GM12875 (cell line): ENCODE results near the gene NAA38.
A peak's percentile ranks its signal among the peaks of the same experiment; 100 is the strongest.

ENCODE experiments used
- H3K4me3 ChIP-seq: one replicate; pipeline ENCODE4 v1.5.1; 2011; ENCODE audit warnings: low read depth, low read length, control low read depth
- CTCF ChIP-seq: IDR thresholded peaks from 2 replicates; pipeline ENCODE4 v1.5.1; 2011; ENCODE audit warnings: low read depth, mild to moderate bottlenecking, control low read depth, inconsistent platforms, low read length, moderate library complexity, borderline replicate concordance; ENCODE audit not compliant: insufficient read depth

Gene NAA38

GRCh38 chr17:7885367-7886226, 28.2 kb upstream of the NAA38 start:
- H3K4me3 ChIP-seq: peak overlapping the region; percentile 92
- no peak; the same call in 1 of the 2 replicates for TF ChIP-seq CTCF

DNA sequence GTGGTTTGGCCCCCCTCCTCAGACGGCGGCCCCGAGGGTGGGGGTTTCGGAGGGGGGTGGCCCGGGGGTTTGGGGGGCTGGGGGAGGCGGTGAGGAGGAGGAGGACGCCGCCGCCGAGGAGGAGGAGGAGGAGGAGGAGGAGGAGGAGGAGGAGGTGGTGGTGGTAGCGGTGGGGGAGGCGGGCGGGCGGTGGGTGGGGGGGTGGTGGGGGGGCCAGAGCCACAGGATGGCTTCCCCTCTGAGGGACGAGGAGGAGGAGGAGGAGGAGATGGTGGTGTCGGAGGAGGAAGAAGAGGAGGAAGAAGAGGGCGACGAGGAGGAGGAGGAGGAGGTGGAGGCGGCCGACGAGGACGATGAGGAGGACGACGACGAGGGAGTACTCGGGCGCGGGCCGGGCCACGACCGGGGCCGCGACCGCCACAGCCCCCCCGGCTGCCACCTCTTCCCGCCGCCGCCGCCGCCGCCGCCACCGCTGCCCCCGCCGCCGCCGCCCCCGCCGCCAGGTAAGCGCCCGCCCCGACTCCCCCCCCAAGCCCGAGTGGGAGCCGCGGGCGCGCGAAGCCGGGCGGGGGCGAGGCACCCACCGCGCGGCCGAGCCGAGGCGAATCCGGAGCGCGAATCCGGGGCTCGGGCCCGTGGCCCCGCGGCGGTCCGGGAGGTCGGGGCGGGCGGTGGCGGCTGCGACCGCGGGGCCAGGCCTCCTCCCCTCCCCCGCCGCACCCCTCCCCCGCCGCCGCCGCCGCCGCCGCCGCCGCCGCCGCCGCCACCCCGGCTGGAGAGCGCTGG, 27.4 kb upstream of the NAA38 start:
- TF ChIP-seq CTCF: no peak
- H3K4me3 ChIP-seq: peak overlapping the region; percentile 92

GRCh38 chr17:7883781-7884386, 26.5 kb upstream of the NAA38 start:
- TF ChIP-seq CTCF: no peak
- no peak overlapping the region for H3K4me3 ChIP-seq

GRCh38 chr17:7882629-7883028, 25.3 kb upstream of the NAA38 start:
- TF ChIP-seq CTCF: no peak
- H3K4me3 ChIP-seq: no peak overlapping the region

DNA sequence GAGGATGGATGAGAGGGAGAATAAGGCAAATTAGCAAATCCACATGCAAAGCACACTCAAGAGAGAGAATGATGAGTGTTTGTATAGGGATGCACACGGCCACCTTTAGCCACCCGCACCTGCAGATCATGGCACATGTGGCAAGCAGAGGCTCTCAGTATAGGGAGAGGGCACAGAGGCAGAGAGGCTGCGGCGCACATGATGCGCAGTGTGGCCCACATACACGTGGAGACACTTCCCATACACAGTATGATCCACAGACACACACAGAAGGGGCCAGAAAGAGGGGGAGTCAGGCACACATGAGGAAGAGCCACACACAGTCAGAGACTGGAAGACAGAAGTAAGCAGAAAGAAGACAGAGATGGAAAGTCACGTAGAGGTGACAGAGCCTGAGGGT, 24.7 kb upstream of the NAA38 start:
- H3K4me3 ChIP-seq: no peak overlapping the region
- TF ChIP-seq CTCF: no peak

DNA sequence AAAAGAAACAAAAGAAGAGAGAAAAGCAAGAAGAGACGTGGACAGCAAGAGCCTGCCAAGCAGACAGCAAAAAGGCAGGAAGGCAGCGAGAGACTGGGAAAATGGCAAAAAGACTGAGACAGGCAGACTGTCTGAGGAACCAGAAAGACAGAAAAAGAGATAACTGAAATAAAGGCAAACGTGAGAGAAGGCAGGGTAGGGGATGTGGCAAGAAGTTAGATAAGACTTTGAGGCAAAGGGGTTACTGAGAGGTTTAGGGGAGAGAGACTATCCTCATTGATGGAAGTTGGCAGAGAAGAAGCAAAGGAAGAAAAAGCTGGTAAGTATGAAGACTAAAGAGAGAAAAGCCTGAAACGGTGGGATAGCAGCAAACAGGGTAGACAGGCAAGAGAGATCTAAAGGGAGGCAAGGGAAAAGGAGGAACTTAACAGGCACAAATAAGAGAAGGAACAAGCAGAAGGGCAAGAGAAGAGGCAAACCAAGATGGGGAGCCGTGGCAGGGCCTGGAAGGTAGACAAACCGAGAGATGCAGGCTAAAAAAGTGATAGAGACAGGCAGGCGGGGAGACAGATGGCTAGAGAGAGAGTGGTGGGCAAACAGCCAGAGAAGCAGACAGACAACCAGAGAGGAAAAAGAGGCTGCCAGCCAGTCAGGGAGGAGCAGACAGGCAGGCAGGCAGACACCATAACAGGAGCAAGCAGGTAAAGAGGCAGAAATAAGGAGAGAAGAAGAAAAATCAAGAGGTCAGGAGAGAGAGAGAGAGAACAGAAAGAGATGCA, 24.1 kb upstream of the NAA38 start:
- TF ChIP-seq CTCF: no peak
- peak overlapping the region; percentile 8 for H3K4me3 ChIP-seq
